ENCODE data around the gene LIMK1.
A peak's percentile ranks its signal among the peaks of the same experiment; 100 is the strongest.

LIMK1 gene

DNA sequence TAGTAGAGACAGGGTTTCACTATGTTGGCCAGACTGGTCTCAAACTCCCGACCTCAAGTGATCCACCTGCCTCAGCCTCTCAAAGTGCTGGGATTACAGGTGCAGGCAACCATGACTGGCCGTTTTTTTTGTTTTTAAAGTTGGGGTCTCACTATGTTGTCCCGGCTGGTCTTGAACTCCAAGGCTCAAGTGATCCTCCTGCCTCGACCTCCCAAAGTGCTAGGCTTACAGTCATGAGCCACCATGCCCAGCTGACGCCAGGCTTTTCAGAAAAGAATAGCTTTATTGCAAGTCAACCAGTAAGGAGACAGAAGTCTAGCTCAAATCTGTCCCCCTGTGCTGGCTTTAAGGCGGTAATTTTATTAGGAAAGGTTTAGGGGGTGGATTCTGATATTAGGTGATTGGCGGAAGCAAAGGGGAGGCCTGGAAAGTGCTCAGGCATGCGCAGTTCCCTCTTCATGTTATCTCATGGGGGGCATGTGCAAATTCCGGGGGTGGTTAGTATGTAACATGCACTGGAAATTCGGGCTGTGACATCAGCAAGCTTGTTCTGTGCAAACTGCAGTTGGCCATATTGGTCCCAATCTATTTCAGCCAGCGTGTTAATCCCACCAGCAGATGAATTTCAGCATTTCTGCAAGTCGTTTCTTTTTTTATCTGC lies 42.7 kb downstream of the LIMK1 start:
- TF ChIP-seq, protein P1, sequence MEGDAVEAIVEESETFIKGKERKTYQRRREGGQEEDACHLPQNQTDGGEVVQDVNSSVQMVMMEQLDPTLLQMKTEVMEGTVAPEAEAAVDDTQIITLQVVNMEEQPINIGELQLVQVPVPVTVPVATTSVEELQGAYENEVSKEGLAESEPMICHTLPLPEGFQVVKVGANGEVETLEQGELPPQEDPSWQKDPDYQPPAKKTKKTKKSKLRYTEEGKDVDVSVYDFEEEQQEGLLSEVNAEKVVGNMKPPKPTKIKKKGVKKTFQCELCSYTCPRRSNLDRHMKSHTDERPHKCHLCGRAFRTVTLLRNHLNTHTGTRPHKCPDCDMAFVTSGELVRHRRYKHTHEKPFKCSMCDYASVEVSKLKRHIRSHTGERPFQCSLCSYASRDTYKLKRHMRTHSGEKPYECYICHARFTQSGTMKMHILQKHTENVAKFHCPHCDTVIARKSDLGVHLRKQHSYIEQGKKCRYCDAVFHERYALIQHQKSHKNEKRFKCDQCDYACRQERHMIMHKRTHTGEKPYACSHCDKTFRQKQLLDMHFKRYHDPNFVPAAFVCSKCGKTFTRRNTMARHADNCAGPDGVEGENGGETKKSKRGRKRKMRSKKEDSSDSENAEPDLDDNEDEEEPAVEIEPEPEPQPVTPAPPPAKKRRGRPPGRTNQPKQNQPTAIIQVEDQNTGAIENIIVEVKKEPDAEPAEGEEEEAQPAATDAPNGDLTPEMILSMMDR (IDR thresholded peaks at IDR 0.05): no peak
- H3K9me3 ChIP-seq: no peaks in the 10 kb centered on the region
- H3K27me3 ChIP-seq: no peaks in the 10 kb centered on the region
- H3K4me3 ChIP-seq (ENCODE audit: low read depth in 1 of 2, low read length in 1 of 2): no peak overlapping the region
- H3K36me3 ChIP-seq: peaks cover 1% of the 10 kb centered on the region
- H3K27ac ChIP-seq: no peak overlapping the region
- peaks cover 10 to 15% of the 10 kb centered on the region in 2 experiments for H3K4me1 ChIP-seq (ENCODE audit: control insufficient read depth in 1 of 2, insufficient read depth in 1 of 2, low read depth in 1 of 2, low read length in 1 of 2)

DNA sequence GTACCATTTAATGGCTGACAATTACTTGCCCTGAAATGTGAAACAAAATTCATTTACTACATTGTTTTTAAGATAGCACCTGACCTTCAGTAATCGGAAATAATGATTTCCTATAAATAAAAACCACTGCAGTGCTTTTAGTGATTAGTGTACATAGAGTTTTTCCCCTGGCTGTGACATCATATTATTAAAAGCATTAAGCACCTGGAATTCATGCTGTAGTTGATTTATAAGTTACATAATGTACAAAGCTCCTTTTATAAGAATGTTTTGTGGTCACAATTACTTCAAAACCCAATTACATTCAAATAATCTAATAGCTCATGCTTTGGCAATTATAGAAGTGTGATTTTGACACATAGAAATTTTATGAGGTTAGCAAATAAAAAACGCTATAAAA lies 46.3 kb downstream of the LIMK1 start:
- Histone ChIP-seq H3K9me3 (no peaks in the 10 kb centered on the region), H3K27me3 (no peaks in the 10 kb centered on the region), H3K36me3 (no peaks in the 10 kb centered on the region), H3K27ac (peak overlapping the region; percentile 64), H3K4me1 (ENCODE audit: control insufficient read depth in 1 of 2, insufficient read depth in 1 of 2, low read depth in 1 of 2, low read length in 1 of 2) (peaks cover 12 to 41% of the 10 kb centered on the region in 2 experiments), H3K4me3 (ENCODE audit: low read depth in 1 of 2, low read length in 1 of 2) (no peak overlapping the region)
- TF ChIP-seq, protein P1 (IDR thresholded peaks at IDR 0.05): no peak

DNA sequence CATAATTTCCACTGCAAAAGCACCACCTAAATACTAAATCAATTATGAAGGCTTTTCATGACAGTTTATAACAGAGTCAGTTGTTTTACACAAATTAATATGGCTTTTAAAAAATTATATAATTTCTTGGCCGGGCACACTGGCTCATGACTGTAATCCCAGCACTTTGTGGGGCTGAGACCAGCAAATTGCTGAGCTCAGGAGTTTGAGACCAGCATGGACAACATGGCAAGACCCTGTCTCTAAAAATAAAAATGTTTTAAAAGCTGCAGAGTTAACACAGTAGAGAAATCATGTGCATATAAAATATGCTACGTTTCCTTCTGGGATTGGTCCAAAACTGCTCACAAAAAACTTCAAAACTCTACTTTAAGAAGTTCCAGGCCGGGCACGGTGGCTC lies 46.9 kb downstream of the LIMK1 start:
- peaks cover 12 to 43% of the 10 kb centered on the region in 2 experiments for H3K4me1 ChIP-seq (ENCODE audit: control insufficient read depth in 1 of 2, insufficient read depth in 1 of 2, low read depth in 1 of 2, low read length in 1 of 2)
- no peaks in the 10 kb centered on the region for H3K27me3 ChIP-seq
- no peaks in the 10 kb centered on the region for H3K9me3 ChIP-seq
- TF ChIP-seq, protein P1 (IDR thresholded peaks at IDR 0.05): no peak
- no peak overlapping the region for H3K27ac ChIP-seq
- no peak overlapping the region for H3K4me3 ChIP-seq (ENCODE audit: low read depth in 1 of 2, low read length in 1 of 2)
- no peaks in the 10 kb centered on the region for H3K36me3 ChIP-seq

DNA sequence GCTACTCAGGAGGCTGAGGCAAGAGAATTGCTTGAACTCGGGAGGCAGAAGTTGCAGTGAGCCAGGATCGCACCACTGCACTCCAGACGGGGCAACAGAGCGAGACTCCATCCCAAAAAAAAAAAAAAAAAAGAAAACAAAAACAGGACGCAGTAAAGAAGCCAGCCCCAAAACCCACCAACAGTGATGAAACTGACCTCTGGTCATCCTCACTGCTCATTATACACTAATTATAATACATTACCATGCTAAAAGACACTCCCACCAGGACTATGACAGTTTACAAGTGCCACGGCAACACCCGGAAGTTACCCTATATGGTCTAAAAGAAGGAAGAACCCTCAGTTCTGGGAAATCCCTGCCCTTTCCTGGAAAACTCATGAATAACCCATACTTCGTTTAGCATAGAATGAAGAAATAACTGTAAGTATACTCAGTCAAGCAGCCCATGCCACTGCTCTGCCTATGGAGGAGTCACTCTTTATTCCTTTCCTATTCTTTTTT lies 50.6 kb downstream of the LIMK1 start:
- TF ChIP-seq, protein P1 (IDR thresholded peaks at IDR 0.05): no peak
- Histone ChIP-seq H3K9me3 (no peaks in the 10 kb centered on the region), H3K4me3 (ENCODE audit: low read depth in 1 of 2, low read length in 1 of 2) (peak overlapping the region in 1 of 2 experiments; percentile 34), H3K27ac (peak overlapping the region; percentile 61), H3K27me3 (no peaks in the 10 kb centered on the region), H3K36me3 (no peaks in the 10 kb centered on the region), H3K4me1 (ENCODE audit: control insufficient read depth in 1 of 2, insufficient read depth in 1 of 2, low read depth in 1 of 2, low read length in 1 of 2) (peaks cover 8 to 39% of the 10 kb centered on the region in 2 experiments)

DNA sequence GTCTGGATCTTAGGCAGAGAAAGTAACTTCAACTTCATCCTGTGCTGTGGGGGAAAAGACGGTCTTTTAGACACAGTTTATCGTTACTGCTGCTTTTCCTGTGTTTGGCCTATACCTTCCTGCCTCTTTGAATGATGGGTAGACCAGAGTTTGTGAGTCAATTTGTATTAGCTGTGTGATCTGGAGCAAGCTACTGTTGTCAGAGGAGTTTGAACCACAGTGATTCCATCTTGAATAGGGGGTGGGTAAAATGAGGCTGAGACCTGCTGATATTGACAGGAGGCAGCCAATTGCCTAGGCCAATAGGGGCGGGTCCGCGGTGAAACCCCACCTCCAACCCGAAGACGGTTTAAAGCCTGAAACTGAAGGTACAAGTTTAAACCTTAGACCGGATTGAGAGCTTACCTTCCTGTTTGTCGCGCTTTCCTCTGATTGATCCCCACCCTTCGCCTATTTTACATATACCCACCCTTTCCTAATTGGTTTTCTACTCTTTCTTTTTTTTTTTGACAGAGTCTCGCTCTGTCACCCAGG lies 54.8 kb downstream of the LIMK1 start:
- Histone ChIP-seq H3K36me3 (no peaks in the 10 kb centered on the region), H3K4me3 (ENCODE audit: low read depth in 1 of 2, low read length in 1 of 2) (no peak overlapping the region), H3K9me3 (no peaks in the 10 kb centered on the region), H3K4me1 (ENCODE audit: control insufficient read depth in 1 of 2, insufficient read depth in 1 of 2, low read depth in 1 of 2, low read length in 1 of 2) (peaks cover 3 to 17% of the 10 kb centered on the region in 2 experiments), H3K27me3 (no peaks in the 10 kb centered on the region), H3K27ac (no peak overlapping the region)
- TF ChIP-seq, protein P1 (IDR thresholded peaks at IDR 0.05): no peak

Measured in neutrophil (primary cell).